Measurements from ENCODE around the gene AFMID.
"Not testable (repeated sequence)": the region's sequence is repeated elsewhere in the genome, so short reads cannot be mapped to it uniquely, and the experiment has no call there.

AFMID gene

DNA sequence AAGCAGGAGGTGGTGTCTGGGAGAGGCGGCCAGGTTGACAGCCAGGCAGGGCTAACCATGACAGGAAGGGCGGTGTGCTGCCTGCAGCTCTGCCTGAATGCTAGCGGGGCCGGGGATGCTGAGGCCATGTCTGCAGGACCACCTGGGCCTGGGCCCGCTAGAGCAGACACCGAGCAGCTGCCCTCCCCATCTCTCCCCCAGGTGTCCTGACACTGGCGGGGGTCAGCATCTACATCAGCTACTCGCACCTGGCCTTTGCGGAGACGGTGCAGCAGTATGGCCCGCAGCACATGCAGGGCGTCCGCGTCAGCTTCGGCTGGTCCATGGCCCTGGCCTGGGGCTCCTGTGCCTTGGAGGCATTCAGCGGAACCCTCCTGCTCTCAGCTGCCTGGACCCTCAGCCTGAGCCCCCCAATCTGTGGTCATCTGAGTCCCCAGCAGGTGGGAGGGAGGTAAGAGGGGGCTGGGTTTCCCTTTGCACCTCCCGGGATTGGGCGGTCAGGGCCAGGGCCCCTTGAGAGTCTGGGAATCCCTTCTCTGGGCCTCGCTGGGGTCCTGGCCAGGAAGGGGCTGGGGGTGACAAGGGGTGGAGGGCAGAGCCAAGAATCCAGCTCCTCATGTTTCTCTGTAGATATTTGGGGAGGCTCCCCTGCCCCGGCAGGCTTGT, 51.8 kb downstream of the AFMID start:
- DNase-seq (ENCODE audit: low spot score): no peak

DNA sequence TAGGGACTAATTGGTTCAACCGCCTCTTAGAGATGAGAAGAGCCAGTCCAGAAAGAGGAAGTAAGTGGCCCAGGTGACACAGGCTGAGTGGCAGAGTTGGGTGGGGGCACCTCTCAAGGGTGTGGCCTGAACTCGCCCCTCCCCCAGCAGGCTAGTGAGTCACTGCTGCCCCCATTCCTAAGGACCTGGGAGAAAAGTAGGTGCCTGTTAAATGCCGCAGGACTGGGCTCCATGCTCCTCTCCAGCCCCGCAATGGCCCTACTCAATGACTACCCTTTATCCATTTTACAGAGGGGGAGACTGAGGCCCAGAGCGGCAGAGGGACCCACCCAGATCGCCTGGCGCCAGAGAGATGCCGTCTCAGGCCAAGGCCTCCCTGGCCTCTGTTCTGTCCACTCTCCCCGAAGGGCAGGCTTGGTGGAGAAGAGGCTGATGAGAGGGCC, 52.3 kb downstream of the AFMID start:
- no peak for DNase-seq (ENCODE audit: low spot score)

DNA sequence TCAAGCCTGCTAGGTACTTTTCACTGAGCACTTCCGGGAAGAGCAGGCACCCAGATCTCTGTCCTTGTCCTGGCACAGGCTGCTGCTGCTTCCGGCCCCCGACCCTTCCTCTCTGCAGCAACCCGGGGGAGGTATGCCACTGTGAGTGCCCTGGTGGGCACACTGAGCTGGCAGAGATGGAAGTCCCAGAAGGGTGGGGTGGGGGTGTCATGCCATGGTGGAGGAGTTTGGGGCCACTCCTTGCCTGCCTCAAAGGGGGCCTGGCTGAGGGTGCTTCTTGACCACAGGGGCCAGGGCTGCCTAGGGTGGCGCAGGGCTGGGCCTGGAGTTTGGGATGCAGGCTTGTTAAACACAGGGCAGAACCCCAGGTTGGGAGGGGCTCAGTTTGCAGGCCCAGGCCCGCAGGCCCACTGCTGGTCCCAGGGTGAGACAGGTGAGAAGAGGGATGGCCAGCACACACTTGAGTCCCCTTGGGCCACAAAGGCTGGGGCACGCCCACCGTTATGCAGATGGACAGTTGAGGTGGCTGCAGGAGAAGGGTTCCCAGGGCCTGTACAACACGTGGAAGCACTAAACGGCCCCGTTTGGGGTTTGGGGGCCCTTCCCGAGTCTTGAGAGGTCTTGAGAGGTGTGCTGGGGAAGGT, 53.0 kb downstream of the AFMID start:
- no peak for DNase-seq (ENCODE audit: low spot score)

DNA sequence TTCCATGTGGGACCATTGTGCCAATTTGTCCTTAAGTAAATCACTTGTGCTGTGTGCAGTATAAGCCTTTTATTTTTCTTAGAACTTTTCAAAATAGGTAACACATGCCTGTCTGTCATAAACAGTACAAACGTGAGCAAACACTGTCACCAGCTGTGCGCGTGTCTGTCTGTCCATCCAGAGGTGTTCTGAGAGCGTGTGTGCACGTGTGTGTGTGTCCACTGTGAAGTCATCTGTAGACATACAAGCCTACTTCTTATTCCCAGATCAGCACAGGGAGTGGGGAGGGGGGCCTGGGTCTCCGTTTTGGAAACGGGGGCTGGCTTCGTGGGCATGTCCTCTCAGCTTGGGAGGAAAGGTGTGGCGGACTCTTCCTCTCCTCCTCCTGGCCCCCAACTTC, 53.7 kb downstream of the AFMID start:
- DNase-seq (ENCODE audit: low spot score): no peak

DNA sequence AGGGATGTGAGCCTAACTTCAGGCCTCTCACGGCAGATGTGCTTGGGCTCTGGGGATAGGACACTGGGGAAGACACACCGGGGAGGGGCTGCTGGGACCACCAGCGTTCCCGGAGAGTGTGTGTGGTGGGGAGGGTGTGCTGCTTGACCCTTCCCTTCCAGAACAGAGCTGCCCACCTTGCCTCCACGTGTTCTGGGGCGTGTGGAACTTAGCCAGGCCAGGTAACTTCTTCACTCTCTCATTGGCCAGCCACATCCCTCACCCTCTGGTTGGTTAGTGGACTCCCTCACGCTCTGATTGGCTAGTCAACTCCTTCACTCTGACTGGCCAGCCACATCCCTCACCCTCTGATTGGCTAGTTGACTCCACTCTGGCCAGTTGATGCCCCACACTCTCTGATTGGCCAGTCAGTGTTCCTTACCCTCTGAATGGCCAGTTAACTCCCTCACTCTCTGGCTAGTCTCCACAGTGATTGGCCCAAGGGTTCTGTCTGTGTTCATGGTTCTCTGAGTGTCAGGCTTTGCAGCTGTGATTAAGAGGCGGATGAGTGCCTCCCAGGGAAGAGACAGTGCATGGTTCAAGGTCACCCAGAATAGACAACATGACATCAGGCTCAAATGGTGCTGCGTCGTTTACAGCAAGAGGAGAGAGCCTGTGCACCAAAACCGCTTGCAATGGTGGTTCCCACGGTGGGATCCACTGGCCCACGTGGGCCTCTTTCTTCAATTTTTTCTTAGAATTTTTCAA, 54.3 kb downstream of the AFMID start:
- peak; percentile 84 for DNase-seq (ENCODE audit: low spot score)

DNA sequence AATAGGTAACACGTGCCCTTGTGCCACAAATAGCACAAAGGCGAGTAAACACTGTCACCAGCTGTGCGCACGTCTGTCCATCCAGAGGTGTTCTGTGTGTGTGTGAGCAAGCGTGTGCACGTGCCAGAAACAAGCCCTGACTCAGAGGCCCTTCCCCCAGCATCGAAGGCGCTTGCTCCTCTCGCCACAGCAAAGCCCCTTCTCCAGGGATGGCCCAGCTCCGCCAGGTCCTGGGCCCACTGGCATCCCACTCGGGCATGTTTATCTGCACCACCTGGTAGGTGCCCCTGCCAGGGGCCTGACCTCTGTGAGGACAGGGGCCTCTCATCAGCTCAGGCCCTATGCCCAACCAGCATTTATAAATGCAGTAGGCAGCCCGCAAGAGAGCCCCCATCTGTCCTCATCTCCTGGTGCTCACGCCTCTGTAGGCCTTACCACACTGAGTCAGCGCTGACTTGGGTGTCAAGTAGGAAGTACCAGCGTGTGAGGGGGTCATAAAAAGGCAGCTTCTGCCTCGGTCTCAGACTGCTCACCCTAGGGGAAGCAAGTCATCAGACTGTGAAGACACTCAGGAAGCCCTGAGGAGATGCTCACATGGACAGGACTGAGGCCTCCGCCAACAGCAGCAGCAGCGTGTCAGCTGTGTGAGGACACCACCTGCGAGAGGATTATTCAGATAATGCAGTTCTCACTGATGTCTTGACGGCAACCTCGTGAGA, 55.0 kb downstream of the AFMID start:
- no peak for DNase-seq (ENCODE audit: low spot score)

DNA sequence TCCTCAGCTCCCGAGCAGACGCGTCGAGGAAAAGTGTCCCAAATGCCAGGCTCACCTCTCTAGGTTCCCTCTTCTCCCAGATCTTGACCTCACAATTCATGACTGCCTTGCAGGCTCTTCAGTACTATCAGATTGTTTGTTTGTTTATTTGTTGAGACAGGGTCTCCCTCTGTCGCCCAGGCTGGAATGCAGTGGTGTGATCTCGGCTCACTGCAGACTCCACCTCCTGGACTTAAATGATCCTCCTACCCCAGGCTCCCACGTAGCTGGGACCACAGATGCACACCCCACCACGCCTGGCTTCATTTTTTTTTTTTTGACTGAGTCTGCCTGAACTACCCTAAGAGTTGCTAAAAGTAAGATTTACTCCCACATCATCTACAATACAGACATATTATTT, 60.1 kb downstream of the AFMID start:
- DNase-seq (ENCODE audit: low spot score): no peak

DNA sequence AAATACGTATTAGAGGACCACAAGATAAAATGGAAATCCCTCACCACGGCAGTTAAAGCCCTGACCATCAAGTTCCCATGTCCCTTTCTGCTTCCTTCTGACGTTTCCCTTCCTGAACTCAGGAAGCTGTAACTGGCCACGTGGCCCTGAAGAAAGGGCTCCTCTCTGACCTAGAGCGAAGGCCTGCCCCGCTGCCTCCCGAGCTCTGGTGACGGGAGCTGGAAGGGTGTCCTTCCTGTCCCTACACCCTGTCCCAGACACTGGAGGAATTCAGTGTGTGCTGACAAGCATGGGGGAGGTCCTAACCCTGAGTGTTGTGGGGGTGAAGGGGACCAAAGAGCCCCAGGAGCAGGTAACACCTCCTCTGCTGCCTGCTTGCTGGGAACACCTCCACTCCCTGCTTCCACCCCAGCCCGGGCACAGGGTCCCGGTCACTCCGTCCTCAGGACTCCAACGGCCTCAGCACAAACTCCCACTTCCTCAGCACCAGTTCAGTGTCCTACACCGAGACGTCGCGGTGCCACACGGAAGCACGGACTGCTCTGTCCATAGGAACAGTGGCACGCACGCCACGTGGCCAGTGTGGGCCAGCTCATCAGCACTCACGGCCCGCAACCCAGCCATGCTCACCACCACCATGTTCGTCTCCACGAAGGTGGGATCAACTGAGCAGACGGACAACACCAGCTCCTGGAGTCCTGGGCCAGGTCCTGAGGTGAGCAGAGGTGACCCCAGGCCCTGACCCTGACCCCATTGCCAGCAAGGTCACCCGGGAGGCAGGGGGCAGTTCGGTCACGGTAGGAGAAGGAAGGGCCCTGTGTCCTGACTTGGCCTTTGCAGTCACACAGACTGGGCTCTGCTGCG, 61.1 kb downstream of the AFMID start:
- DNase-seq (ENCODE audit: low spot score): no peak

DNA sequence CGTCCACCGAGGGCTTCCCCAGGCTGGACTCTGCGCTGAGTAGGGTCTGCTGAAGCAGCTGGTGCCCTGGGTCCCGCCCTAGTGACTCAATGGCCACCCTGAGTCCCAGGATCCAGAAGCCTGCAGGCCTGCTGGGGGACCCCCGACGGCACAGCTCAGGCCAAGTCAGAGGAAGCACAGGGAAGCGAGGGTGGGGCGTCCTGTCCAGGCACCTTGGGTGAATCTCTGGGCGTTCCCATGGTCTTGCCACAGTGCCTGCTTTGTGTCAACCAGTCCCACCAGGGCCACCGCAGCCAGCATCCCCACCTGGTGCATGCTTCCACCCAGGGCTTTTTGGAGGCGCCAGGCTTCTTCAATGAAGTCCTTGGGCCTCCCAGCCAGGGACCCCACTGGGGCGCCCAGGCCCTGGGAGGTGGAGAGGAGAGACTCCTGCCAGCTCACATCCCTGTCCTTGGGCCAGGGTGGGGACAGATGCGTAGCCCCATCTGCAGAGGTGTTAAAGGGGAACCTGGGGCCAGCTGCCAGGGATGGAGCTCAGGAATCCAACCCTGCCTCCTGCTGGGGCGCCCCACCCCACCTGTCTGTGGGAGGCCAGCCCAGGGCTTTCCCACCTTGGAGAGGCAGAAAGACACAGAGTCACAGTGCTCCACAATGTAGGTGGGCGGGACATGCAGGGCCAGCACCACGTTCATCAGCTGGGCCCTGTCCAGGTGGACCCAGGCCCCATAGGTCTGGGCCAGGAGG, 62.1 kb downstream of the AFMID start:
- DNase-seq (ENCODE audit: low spot score): no peak

DNA sequence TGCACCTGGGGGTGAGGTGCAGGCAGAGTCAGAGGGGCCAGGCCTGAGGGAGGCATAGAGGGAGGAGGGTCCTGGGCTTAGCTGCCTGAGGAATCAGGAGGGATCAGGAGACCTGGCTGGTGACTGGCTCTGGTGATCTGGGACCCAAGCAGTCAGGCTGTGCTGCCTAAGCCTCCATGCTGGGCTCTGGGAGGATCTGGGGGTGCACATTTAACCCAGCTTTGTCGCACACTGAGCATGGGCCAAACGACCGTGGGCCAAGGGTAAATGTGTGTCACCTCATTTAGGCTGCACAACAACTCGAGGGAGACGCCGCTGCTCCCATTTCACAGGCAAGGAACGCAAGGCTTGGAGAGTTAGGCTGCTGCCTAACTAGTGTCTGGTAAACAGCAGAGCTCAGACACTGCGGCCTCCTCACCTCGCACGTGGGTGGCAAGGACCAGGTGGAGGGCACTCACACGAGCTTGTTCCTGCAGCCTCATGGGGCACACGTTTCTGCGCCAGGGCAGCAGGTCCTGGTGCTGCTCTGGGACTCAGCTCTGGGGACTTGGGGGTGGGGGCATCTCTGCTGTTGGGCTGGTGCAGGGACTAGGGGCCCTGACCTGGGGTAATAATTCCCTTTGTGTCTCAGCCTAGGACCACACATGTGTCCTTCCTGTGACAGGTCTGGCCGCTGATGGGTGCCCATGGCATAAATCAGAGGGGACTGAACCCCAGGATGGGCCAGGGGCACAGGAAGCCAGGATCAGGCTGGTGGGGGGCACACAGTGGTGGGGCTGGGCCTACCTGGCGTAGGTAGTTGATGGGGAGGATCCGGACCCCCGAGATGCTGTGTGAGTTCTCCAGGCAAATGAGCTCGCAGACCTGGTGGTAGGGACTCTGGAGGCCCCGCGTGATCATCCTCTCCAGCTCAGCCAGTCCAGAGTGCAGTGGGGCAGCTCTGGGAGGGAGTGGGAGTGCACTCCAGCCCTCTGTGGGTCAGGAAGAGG, 63.0 kb downstream of the AFMID start:
- DNase-seq (ENCODE audit: low spot score): no peak

DNA sequence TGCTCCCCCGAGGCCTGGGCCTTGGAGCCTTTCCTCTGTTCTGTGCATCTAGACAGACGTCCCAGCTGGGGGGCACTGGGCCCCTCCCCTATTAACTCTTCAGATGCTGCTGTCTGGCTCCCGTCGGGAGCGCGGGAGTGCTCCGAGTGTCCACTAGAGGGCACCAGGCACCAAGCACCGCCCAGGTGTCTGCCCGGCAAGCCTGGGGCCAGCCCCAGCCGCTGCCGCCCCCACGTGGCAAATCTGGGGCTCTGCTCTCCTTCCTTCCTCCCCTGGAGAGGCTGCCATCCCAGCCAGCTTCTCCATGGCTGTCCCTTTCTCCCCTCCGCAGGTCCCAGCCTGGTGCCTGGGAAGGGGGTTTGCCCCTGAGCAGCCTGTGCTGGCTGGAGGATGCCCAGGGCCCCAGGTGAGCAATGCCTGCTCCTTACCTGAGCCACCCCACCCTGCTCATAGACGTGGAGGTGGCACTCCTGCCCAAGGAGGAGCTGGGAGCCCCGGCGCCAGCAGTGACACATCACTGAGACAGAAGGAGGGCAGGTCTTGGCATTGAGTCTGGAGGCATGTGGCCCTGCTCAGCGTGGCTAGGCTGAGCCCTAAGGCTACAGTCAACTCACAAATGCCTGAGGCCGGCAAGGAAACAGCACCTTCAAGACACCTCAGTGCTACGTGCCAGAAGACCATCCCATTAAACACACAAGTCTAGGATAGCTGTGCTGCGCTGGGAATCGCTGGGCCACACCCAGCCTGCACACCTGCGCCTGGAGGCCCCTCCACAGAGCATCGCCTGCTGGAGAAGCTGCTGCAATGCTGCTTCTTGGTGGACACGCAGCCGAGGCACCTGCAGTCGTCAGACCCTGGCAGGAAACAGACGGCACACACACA, 64.0 kb downstream of the AFMID start:
- peak; percentile 79 for DNase-seq (ENCODE audit: low spot score)

DNA sequence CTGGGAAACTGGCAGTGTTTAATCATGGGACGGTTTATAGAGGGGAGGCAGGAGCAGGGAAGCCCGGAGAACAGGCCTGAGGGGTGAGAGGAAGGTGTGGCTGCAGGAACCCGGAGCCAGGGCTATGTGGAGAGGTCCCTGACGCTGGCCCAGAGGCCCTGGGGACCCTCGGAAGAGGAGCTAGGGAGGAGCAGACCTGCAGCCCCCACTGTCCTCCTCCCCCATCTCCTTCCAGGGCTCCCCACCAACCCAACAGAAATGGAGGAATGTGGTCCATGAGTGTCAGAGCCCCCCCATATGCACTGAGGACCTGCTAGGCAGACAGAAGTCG, 64.6 kb downstream of the AFMID start:
- DNase-seq (ENCODE audit: low spot score): no peak

DNA sequence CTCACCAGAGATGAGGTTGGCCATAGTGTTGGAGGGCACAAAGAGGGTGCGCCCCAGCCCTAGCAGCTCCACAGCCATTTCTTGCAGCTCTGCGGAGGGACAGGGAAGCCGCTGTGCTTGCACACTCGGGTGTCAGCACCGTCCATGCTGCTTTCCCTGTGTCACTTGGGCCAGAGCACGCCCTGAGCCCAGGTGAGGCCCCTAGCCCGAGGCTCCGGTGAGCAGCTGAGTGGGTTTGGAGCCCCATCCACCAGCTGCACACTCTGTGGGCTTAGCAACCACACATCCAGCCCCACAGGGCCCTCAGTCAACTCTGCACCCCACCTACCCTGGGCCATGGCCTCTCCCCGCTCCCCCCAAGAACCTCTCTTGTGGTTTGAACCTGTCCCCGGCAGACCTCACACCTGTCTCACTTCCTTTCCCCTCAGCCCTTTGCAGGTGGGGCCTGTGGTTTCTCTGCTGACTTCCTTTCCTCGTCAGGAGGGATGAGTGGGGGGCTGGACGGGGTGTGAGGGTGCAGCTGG, 65.0 kb downstream of the AFMID start:
- DNase-seq (ENCODE audit: low spot score): no peak

DNA sequence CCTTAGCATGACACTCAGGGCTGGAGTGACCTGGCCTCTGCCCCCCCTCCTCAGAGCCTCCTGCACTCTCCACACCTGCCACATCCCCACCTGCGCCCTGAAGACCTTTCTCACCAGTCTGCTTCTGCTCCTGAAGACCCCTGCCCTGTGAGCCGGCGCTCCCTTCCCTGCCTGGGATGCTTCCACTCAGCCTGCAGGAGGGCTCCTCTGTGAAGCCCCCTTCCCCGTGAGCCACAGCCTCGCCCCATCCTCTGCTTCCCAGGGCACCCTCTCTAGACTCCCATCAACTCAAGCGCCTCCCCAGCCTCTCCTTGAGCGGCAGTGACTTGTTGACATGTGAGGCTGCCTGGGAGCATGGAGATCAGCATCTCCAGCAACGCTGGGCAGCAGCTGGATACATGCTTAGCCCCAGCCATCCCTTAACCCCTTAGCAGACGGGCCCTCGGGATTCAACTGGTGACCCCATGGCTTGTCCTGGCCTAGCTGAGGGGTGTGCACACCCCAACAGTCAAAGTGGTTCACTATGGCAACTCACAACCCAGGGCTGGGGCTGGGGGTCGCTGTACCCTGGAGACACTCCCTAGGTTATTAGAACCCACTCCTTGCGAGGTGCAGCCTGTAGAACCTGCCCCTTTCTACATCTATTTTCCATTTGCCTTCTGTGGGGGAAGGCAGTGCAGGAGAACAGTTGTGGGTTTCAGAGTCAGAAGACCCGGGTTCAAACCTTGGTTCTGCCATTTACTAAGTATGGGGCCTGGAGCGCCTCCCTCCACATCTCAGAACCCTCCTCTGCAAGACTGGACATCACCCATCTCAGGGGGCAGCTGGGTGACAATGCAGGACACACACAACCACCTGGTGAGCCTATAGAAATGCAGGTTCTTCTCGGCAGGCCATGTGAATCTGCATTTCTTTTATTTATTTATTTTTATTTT, 65.8 kb downstream of the AFMID start:
- no peak for DNase-seq (ENCODE audit: low spot score)

DNA sequence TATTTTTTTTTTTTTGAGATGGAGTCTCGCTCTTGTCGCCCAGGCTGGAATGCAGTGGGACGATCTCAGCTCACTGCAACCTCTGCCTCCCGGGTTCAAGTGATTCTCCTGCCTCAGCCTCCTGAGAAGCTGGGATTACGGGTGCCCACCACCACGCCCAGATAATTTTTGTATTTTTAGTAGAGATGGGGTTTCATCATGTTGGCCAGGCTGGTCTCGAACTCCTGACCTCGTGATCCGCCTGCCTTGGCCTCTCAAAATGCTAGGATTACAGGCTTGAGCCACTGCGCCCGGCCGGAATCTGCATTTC, 66.4 kb downstream of the AFMID start:
- not testable (repeated sequence) for DNase-seq (ENCODE audit: low spot score)

DNA sequence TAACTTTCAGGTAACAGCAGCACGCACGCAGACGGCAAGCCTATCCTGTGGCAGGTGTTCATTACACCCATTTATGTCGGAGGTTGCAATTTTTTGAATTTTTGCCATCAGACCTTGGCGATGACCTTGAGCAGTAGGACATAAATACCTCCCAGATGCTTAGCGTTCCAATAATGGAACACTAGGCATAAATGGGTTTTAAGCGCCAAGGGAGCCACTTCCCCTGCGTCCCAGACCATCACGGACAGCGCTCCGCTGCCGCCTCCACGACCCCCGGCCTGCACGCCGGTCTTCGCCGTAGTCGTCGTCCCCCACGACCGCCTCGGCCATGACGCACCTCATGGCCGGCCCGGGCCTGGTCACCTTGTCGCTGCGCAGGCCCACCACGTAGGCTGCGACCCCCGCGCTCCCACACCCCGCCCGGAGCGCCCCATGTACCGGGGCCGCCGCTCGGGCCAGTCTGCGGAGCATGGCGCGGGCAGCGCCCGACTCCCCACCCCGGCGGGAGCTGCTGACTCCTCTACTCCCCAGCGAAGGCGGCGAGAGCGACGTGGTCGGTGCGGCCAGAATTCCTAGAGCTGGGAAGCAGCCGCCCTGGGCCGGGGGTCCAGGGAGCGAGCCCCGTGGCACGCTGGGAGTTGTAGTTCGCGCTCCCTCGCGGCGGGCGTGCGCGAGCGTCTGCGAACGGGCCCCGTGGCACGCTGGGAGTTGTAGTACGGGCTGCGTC, 66.9 kb downstream of the AFMID start:
- peak; percentile 76 for DNase-seq (ENCODE audit: low spot score)

Measured in SW480 (cell line).